ENCODE results near the gene C14orf132. TPM values are rescaled to one million over a fixed set of nuclear protein-coding genes. Genes with fewer than 3 reads are reported as not detected.

The C14orf132 gene
- total RNA-seq, 2 experiments from 2014 or later = 2.0 to 2.4 TPM

- Mint-ChIP-seq H3K27ac (no peak overlapping the region), H3K27me3 (no peaks in the 10 kb centered on the region), H3K9me3 (peaks cover 1% of the 10 kb centered on the region), H3K36me3 (ENCODE audit: low read depth) (no peaks in the 10 kb centered on the region), H3K4me1 (ENCODE audit: low read depth) (peaks cover 8% of the 10 kb centered on the region), H3K4me3 (no peak overlapping the region)
- ATAC-seq (ENCODE audit: poor library complexity) (no peak), DNase-seq (no peak)
- Histone ChIP-seq H3K36me3 (ENCODE audit: insufficient read depth, low read length) (no peaks in the 10 kb centered on the region), H3K27ac (ENCODE audit: low read depth in 1 of 2, low read length in 2 of 2) (no peak overlapping the region), H3K4me3 (ENCODE audit: low read length) (no peak overlapping the region), H3K27me3 (ENCODE audit: control insufficient read depth in 1 of 2, insufficient read depth in 2 of 2, low read length in 2 of 2) (no peaks in the 10 kb centered on the region), H3K4me1 (ENCODE audit: insufficient read depth, low read length) (peaks cover 3% of the 10 kb centered on the region), H3K9me3 (ENCODE audit: control insufficient read depth in 1 of 2, insufficient read depth in 1 of 2, low read length in 2 of 2) (no peaks in the 10 kb centered on the region)
- POLR2A ChIA-PET = no interaction called here
- intact Hi-C loops (cut with DNase I, micrococcal nuclease) = no loop called here
- TF ChIP-seq CTCF (IDR thresholded peaks at IDR 0.05) = no peak
- CTCF ChIA-PET = no interaction called here
These were observed 72.9 kb downstream of the C14orf132 start for GRCh38 chr14:96112032-96112431.

GRCh38 chr14:96114002-96114401 is 74.8 kb downstream of the C14orf132 start:
- H3K9me3 Mint-ChIP-seq = peaks cover 2% of the 10 kb centered on the region
- H3K27ac Mint-ChIP-seq = no peak overlapping the region
- peaks cover 14% of the 10 kb centered on the region for H3K4me1 ChIP-seq (ENCODE audit: insufficient read depth, low read length)
- H3K9me3 ChIP-seq (ENCODE audit: control insufficient read depth in 1 of 2, insufficient read depth in 1 of 2, low read length in 2 of 2) = no peaks in the 10 kb centered on the region
- intact Hi-C loops (cut with DNase I, micrococcal nuclease) = no loop called here
- ATAC-seq (ENCODE audit: poor library complexity) (no peak), DNase-seq (no peak)
- H3K36me3 ChIP-seq (ENCODE audit: insufficient read depth, low read length) = no peaks in the 10 kb centered on the region
- no peaks in the 10 kb centered on the region for H3K36me3 Mint-ChIP-seq (ENCODE audit: low read depth)
- H3K4me3 Mint-ChIP-seq = no peak overlapping the region
- H3K27me3 ChIP-seq (ENCODE audit: control insufficient read depth in 1 of 2, insufficient read depth in 2 of 2, low read length in 2 of 2) = no peaks in the 10 kb centered on the region
- no peak for TF ChIP-seq CTCF (IDR thresholded peaks at IDR 0.05)
- H3K4me1 Mint-ChIP-seq (ENCODE audit: low read depth) = peaks cover 26% of the 10 kb centered on the region
- H3K27ac ChIP-seq (ENCODE audit: low read depth in 1 of 2, low read length in 2 of 2) = no peak overlapping the region
- ChIA-PET POLR2A (no interaction called here), CTCF (no interaction called here)
- H3K4me3 ChIP-seq (ENCODE audit: low read length) = no peak overlapping the region
- H3K27me3 Mint-ChIP-seq = no peaks in the 10 kb centered on the region

GRCh38 chr14:96117101-96117897 is 78.1 kb downstream of the C14orf132 start:
- peaks cover 45% of the 10 kb centered on the region for H3K4me1 Mint-ChIP-seq (ENCODE audit: low read depth)
- no peaks in the 10 kb centered on the region for H3K36me3 Mint-ChIP-seq (ENCODE audit: low read depth)
- H3K36me3 ChIP-seq (ENCODE audit: insufficient read depth, low read length) = no peaks in the 10 kb centered on the region
- no peaks in the 10 kb centered on the region for H3K27me3 Mint-ChIP-seq
- H3K4me1 ChIP-seq (ENCODE audit: insufficient read depth, low read length) = peaks cover 14% of the 10 kb centered on the region
- TF ChIP-seq CTCF (IDR thresholded peaks at IDR 0.05) = no peak
- no peaks in the 10 kb centered on the region for H3K9me3 ChIP-seq (ENCODE audit: control insufficient read depth in 1 of 2, insufficient read depth in 1 of 2, low read length in 2 of 2)
- ATAC-seq (ENCODE audit: poor library complexity) = peak; percentile 85
- peak overlapping the region in 1 of 2 donors; percentile 47 for H3K27ac ChIP-seq (ENCODE audit: low read depth in 1 of 2, low read length in 2 of 2)
- H3K27ac Mint-ChIP-seq = peak overlapping the region; percentile 82
- CTCF ChIA-PET = interaction anchor here (1.1 kb wide), 1 partner anchor 26 kb away, joined by 3 read pairs; no protein-coding TSS in a partner anchor
- POLR2A ChIA-PET = interaction anchor here (1.2 to 1.3 kb wide), 2 partner anchors 9 to 10 kb away, joined by 4 to 8 read pairs; no protein-coding TSS in a partner anchor
- H3K9me3 Mint-ChIP-seq = peaks cover 2% of the 10 kb centered on the region
- DNase-seq = peak in 8 of 14 experiments; percentile 2 to 66 (median 20)
- no peak overlapping the region for H3K4me3 ChIP-seq (ENCODE audit: low read length)
- H3K4me3 Mint-ChIP-seq = peak overlapping the region; percentile 13
- H3K27me3 ChIP-seq (ENCODE audit: control insufficient read depth in 1 of 2, insufficient read depth in 2 of 2, low read length in 2 of 2) = no peaks in the 10 kb centered on the region
- intact Hi-C loops (cut with DNase I, micrococcal nuclease) = loop anchor here in 1 of 2 experiments (1.0 kb wide), 1 partner anchor 9 kb away; no protein-coding TSS in a partner anchor

Measured in CD4-positive, alpha-beta T cell (primary cell).